Inferior parietal cortex (tissue), 1 donor: ENCODE results near the gene FOXN1.

Experiments
- DNase-seq: peaks from one replicate; pipeline ENCODE4 v3.0.0-alpha.2; 2016; ENCODE audit errors: extremely low spot score

FOXN1 gene

DNA sequence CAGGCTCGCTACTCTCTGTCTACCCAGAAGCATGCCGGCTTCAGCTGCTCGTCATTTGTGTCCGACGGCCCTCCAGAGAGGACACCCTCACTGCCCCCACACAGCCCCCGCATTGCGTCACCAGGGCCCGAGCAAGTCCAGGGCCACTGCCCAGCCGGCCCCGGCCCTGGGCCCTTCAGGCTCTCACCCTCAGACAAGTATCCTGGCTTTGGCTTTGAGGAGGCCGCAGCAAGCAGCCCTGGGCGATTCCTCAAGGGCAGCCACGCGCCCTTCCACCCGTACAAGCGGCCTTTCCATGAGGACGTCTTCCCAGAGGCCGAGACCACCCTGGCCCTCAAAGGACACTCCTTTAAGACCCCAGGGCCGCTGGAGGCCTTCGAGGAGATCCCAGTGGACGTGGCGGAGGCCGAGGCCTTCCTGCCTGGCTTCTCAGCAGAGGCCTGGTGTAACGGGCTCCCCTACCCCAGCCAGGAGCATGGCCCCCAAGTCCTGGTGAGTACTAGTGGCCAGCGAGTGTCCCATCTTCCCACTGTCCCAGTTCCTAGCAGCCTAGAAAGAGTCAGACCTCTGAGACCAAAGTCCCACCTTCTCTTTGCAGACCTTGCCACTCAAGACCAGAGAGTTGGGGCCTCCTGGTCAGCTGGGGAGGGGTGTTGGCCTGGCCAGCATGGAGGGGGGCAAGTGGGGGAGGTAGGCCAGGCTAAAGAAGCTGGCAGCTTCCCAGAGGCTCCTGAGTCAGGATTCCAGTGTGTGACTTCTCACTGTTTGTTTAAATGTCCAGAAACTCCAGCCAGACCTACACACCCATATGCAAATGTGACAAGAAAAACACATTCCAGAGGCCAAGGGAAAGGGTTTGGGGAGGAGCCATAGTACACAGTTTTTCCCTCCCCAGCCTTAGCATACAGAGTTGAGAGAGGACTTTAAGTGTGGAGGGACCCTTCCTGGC lies 18.6 kb downstream of the FOXN1 start:
- no peak for DNase-seq

DNA sequence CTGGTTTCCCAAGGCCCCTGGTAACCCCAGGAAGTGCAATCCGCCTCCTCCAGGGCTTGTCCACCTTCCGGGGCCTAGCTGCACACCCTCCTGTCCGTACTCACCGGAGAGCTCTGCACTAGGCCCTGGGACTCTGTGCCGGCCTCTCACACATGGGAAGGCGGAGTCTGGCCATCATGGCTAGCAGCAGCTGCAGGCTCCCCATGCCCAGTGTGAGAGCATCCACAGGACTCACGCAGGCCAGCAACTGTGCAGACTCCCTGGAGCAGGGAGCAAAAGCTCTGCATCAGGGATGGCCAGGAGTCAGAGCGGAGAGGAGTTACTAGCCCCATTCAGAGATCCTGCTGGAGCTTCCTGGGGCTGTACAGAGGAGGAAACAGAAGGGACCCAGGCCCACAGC lies 20.2 kb downstream of the FOXN1 start:
- no peak for DNase-seq

DNA sequence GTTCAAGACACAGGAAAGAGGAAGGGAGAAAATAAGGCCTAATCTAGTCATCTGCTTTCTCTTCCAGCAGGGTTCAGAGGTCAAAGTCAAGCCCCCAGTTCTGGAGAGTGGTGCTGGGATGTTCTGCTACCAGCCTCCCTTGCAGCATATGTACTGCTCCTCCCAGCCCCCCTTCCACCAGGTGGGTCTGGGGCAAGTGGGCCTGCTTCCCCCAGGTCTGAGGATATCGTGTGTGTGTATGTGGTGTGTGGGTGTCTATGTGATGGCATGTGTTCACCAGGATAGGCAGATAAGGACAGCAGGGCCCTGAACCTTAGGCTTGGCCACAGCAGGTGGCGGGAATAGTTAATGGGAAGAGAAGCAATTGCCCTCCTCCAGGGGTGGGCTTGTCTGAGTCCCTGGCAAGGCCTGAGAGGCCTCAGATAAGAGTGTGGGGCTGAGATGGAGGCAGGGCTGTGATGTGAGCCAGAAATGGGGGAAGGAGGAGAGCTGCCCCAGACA lies 21.1 kb downstream of the FOXN1 start:
- no peak for DNase-seq

DNA sequence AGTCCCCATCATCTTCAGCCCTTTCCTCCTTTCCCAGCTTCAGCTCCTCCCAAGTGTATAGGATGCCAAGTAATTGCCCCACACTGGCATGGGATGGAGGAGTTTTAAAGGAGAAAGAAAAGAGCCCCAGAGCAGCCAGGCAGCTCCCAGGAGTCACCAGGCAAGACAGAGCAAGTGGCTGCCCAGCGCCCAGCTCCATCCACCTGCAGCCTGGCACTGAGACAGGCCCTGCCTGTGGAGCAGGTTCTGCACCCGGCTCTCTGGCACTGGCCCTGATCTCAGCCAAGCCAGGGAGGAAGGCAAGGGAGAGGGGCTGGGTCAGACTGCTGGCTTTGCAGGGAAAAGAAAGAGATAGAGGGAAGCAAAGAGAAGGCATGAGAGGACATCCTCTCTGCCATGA lies 21.7 kb downstream of the FOXN1 start:
- no peak for DNase-seq

DNA sequence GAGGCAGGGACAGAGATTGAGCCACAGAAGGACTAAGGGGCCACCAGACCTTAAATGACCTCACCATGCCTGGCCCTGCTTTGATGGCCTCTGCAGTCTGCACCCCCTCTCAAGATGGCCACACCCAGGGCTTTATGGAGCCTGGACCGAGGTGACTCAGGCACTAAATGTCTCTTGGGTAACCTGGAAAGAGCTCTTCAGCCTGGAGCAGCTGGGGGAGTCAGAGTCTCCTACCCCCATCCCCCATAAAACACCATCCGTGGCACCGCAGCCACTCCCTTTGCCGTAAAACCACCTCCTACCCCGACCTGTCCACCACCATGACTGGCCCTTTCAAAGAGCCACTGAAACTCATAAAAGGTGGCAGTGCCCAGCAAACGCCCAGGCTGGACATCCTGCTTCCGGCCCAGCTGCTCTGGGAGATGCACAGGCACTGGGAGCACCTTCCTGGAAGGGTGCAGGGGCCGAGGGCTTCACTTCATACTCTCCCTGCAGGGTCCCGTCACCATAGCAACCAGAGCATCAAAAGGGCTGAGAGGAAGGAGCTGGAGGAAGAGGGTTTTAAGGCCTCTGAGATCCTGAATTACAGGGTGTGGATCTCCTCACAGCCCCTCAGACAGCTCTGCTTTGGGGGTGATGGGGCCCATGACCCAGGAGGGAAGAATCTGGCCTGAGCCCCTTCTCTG lies 22.3 kb downstream of the FOXN1 start:
- no peak for DNase-seq

DNA sequence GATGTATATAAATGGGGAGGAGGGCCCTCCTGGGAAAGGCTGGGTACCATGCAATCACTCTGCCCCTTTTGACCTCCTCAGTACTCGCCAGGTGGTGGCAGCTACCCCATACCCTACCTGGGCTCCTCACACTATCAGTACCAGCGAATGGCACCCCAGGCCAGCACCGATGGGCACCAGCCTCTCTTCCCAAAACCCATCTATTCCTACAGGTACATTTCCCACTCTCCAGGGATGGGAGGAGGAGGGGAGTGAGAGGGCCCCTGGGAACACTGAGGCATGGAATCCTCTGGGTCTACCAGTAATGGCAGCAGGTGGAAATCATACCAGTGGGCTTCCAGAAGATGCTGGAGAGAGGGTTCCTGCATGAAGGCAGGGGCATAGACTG lies 22.9 kb downstream of the FOXN1 start:
- no peak for DNase-seq

DNA sequence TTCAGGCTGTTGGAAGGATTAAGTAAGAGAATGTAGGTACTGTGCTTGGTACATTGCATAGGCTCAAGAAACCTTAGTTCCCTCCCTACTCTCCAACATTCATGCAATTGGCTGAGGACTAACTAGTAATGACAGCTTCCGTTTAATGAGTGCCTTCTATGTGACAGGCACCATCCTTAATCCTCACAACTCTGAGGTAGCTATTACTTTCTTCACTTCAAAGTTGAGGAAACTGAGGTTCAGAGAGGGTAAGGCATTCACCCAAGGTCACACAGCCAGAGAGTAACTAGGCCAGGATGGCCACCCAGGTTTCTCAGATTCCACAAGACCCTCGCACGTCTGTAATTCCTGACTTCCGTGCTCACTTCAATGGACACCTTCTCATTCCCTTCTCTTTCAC lies 24.1 kb downstream of the FOXN1 start:
- no peak for DNase-seq

DNA sequence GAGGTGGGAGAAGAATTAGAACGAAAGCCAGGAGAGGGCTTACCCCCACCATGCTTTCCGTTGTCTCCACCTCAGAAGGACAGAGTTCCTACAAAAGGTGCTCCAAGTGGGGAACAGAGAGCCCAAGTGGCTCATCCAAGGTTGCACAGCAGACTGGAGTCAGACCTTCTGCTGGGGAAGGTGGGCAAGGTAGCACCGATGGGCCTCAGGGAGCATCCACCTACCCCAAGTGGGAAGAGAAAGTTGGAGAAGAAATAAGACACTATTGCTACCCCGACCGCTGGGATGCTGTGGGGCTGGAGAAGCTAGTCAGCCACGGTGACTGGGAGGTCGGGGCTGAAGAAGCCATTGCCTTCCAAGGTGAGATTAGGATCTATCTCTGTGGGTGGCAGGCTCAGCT lies 24.8 kb downstream of the FOXN1 start:
- no peak for DNase-seq

DNA sequence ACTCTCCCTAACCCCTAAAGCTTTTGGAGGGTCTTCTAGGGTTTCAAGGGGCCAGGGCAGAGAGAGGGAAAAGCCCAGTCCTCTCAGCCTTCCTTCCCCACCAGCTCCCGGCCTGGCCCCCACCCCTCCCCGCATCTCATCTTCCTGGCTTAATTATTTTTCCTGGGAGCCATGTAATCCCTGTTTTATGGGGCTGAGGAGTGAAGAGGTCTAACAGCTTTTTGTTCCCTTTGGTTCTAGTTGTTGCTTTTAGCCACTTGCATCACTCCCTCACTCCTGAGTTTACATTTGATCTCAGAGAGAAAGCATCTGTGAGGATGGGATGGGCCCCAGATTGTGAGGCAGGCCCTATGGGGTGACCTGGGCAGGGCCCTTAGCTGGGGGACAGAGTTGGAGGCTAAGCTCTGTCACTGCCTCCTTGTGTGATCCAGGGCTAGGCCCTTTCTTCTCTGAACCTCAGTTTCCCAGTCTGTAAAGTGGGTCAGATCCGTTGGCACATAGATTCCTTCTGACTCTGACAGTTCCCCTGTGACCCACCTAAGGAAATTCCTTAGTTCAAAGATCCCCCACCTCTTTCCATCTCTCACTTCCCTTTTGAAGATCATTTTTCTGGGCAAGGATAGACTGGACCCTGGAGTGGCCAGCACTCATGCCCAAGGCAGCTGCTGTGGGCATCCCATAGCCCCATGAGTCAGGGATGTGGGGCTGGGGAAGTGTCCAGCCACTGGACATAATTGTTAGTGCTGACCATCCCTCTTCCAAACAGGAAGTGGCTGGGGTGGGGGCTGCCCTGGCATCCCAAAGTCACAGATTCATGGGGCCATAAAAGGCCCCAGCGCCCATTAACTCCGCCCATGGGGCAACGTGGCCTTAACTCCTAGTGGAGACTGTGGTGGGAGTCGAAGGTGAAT lies 26.2 kb downstream of the FOXN1 start:
- no peak for DNase-seq

DNA sequence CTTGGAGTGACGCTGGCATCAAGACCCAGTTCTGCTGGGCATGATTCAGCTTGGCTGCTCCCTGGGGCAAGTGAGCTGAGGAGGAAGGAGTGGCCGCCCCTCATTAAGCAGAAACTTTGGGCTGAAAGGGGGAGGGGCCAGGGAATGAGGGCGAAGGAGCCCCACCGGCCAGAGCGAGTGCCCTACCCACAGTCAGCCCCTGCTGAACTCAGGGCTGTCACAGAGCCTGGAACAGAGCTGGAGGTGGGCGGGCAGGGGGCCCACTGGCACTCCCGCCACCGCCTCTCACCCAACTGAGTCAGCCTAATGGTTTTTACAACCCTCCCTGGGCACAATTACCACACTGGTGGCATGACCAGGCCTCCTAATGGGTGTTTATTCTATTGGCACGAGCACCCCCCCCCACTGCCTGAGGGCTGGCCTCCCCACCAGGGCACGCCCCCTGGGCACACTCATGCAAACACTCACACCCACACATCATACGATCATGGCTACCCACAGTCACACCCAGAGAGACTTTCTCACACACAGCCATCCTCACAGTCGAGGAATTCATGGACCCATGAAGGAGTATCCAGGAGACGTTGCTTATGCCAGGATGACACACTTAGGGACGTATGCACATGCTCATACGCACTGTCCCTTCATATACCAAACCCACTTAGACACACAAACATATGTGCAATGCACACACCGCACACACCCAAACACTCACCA lies 27.1 kb downstream of the FOXN1 start:
- DNase-seq = no peak

DNA sequence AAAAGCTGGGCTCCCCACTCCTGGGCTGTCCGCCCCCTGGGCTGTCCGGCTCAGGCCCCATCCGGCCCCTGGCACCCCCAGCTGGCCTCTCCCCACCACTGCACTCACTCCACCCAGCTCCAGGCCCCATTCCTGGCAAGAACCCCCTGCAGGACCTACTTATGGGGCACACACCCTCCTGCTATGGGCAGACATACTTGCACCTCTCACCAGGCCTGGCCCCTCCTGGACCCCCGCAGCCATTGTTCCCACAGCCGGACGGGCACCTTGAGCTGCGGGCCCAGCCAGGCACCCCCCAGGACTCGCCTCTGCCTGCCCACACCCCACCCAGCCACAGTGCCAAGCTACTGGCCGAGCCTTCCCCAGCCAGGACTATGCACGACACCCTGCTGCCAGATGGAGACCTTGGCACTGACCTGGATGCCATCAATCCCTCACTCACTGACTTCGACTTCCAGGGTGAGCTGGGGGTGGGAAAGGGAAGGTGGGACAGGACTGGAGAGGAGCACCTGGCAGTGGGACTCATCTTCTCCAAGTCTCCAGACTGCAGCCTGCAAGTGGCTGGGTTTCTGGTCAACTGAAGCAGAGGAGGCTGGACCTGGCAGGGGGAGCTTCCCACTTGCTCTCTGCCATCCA lies 28.7 kb downstream of the FOXN1 start:
- no peak for DNase-seq

DNA sequence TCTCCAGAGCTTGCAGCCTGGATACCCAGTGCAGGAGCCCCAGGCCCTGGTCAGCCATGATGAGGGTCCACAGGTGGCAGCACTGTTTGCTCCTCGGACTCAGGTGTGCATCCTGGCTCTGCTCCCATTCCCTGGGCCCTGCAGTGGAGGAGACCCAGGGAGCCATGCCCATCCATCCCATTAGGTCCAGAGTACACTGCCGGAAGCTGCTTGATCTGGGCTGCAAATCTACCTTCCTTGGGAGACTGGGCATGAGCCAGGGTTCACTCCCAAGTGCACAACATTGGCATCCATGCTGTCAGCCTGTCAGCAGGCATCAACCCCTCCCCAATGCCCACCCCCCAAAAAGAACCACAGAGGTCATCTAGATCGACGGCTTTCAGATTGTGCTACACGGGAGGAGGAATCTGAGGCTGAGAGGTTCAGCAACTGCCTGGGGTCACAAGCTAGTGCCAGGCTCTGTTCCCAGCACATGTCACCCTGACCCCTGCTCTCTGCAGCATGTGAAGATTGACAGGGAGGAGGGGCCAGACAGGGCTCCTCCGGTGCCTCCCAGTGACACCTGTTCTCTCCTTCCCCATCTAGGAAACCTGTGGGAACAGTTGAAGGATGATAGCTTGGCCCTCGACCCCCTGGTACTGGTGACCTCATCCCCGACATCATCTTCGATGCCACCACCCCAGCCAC lies 30.5 kb downstream of the FOXN1 start:
- DNase-seq = no peak

DNA sequence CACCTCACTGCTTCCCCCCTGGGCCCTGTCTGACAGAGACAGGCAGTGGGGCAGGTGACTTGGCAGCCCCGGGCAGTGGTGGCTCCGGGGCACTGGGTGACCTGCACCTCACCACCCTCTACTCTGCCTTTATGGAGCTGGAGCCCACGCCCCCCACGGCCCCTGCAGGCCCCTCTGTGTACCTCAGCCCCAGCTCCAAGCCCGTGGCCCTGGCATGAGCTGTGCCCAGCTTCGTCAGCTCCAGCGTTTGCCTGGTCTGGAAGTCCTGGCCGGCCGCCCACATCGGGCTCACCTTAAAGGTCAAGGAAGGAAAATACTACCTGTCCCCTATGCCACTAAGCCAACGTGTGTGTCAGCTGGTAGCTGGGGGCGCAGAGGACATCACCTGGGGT lies 31.1 kb downstream of the FOXN1 start:
- no peak for DNase-seq

DNA sequence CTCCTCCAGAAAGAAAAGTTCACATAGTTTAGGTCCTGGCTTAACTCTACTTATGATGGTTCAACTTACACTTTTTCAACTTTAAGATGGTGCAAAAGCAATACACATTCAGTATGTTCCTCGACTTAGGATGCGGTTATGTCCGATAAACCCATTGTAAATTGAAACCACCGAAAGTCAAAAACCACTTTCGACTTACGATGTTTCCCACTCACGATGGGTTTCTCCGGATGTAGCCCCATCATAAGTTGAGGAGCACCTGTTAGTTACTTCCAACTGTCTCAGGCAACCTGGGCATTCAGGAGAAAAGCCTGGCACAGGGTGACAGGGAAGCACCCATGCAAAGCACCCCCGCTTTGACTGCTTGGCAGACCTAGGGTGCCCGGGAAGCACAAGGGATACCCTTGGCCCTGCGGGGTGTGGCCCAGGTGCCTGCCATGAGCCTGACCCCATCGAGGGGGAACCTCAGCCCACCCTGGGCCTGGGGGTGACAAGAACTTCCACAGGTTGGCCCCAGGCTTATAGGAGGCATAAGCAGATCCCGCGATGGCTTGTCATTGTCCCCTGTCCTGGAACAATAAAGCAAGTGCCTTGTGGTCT lies 32.2 kb downstream of the FOXN1 start:
- no peak for DNase-seq

DNA sequence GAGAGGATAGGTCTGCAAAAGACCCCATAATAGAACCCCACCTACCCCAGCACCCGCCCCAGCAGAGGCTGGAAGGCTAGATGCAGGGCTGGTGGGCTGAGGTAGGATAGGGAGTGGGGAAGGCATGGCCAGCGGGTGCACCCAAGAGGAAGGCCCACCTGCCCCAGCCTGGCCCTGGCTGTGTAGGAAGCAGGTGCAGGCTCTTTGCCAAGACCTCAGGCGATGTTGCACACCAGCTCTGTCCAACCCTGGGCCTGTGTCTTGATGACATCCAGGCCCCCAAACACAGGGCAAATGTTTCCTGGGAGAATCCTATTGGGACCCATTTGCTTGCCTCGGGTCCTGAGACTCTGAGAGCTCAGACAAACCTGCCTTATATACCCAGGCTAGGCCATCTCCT lies 34.1 kb downstream of the FOXN1 start:
- DNase-seq = no peak

DNA sequence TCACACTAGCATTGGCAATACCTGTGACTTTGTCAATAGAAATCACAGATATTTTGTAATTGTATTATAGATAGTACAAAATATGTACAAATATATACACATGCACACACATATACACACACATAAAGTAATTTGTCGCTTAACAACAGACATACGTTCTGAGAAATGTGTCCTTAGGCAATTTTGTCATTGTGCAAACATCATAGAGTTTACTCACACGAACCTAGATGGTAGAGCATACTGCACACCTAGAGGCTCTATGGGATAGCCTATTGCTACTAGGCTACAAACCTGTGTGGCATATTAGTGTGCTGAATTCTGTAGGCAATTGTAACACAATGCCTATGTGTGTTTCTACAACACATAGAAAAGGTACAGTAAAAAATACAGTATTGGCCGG lies 35.3 kb downstream of the FOXN1 start:
- DNase-seq = no peak

DNA sequence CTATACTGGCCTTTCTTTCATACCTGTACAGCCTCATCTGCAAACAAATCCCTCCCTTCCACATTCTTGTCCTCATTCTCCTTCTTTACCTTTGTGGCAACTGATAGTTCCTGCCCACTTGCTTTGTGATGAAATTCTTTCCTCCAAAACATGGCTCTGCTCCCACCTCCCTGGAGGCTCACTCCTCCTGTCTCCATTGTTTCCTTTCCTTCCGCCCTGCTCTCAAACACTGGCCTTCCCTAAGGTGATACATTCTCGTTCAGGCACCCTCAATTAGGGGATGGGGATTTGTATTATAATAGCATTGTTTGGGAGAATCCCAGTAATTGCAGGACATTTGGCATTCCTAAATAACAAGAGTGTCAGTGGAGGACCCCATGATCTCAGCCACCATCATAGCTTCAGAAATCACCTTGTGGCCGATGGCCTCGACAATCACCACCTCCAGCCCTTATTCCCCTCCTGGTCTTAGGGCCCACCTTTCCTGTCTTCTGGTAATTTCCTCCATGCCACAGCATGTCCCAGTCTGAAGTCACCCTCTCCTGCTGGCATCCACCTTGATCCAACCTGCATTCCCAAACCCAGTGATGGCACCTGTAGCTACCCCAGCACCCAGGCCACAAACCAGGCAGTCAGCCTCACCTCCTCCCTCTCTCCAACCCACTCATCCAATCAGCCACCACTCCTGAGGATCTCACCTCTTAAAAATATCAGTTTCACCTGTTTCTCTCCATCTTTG lies 38.4 kb downstream of the FOXN1 start:
- no peak for DNase-seq

DNA sequence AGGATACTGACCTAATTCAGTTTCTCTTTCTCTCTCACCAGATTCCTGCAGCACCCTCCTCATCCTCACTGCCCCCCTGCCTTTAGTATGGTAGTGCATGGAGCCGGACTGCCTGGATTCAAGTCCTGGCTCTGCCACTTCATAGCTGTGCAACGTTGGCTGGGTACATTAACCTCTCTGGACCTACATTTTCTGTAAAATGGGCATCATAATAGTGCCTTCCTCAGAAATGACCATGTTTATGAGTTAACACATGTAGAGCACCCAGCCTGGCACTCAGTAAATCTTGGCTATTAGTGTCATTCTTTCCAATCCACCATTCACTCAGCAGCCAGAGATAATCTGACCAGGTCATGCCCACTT lies 39.0 kb downstream of the FOXN1 start:
- DNase-seq = no peak

DNA sequence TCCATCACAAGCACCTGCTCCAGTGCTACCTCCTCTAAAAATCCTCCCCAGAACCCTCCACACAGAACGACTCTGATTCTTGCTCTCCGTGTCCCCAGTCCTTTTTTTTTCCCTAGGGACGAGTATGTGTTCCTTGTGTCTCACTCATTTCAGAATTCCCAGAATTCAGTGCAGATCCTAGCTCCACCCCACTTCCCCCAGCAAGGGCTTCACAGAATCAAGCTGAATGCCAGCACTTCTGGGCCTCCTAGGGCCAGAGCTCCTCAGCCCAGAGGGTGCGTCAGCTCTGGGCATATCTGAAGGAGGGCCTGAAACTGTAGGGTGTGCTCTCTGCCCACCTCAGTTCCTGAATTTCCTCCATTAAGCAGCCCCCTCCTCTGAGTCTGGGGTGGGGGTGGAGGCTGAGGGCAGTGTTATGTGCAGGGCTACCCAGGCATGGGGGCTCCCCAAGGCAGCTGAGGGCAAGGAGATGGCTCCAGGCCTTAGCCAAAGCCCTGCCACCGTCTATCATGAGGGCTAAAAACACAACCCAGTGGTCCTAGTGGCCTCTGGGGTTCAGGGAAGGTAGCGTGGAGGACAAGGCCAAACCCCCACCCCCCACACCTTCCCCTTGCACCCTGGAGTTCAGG lies 39.8 kb downstream of the FOXN1 start:
- no peak for DNase-seq
